Measurements from ENCODE around the gene GRM7.

GRM7 gene

GRCh38 chr3:7749931-7750695 is 889.2 kb downstream of the GRM7 start:
- WGBS (ENCODE audit: extremely low coverage, insufficient coverage, insufficient read length), result no CpG with 5 or more reads among the region's 4 CpGs

GRCh38 chr3:7752005-7752404 is 891.1 kb downstream of the GRM7 start:
- Histone ChIP-seq H3K9me3 (ENCODE audit: insufficient read depth, low read depth, low read length) (no peaks in the 10 kb centered on the region), H3K79me1 (ENCODE audit: low read length) (no peaks in the 10 kb centered on the region), H4K8ac (ENCODE audit: low read depth, low read length) (no peak overlapping the region), H2AK5ac (ENCODE audit: low read length) (no peak overlapping the region), H3K4me2 (ENCODE audit: low read length) (no peak overlapping the region), H2BK5ac (ENCODE audit: low read depth, low read length, poor library complexity) (no peak overlapping the region), H3K4ac (ENCODE audit: low read depth, low read length) (no peak overlapping the region), H2BK12ac (ENCODE audit: low read length) (no peak overlapping the region), H3K23ac (ENCODE audit: low read length) (no peak overlapping the region), H3K14ac (ENCODE audit: low read length) (no peak overlapping the region), H3K4me1 (ENCODE audit: control insufficient read depth in 1 of 2, insufficient read depth in 2 of 2, low read length in 2 of 2) (no peaks in the 10 kb centered on the region), H3K27me3 (ENCODE audit: insufficient read depth, low read length) (no peaks in the 10 kb centered on the region), H3K36me3 (ENCODE audit: control insufficient read depth in 1 of 2, insufficient read depth in 2 of 2, low read length in 2 of 2) (no peaks in the 10 kb centered on the region), H3K18ac (ENCODE audit: low read length) (no peak overlapping the region), H3K27ac (ENCODE audit: low read depth, low read length) (no peak overlapping the region), H3K9ac (ENCODE audit: low read length) (no peak overlapping the region), H3K79me2 (ENCODE audit: control insufficient read depth, insufficient read depth, low read length, poor library complexity) (no peaks in the 10 kb centered on the region), H4K91ac (ENCODE audit: low read depth, low read length) (no peak overlapping the region), H3K4me3 (ENCODE audit: low read depth, low read length) (no peak overlapping the region), H2AFZ (ENCODE audit: insufficient read depth, low read length, poor library complexity) (no peak overlapping the region), H2BK120ac (ENCODE audit: insufficient read depth, low read length, poor library complexity) (no peak overlapping the region), H4K12ac (ENCODE audit: low read depth, low read length) (no peak overlapping the region)
- DNase-seq, result no peak
- no CpG with 5 or more reads among the region's 1 CpG for WGBS (ENCODE audit: extremely low coverage, insufficient coverage, insufficient read length)

More at GRCh38 chr3:7749931-7750695, 889.2 kb downstream of the GRM7 start:
- no peak overlapping the region for H3K23ac ChIP-seq (ENCODE audit: low read length)
- H3K9ac ChIP-seq (ENCODE audit: low read length), result no peak overlapping the region
- H4K91ac ChIP-seq (ENCODE audit: low read depth, low read length), result no peak overlapping the region
- H2AK5ac ChIP-seq (ENCODE audit: low read length), result no peak overlapping the region
- no peaks in the 10 kb centered on the region for H3K4me1 ChIP-seq (ENCODE audit: control insufficient read depth in 1 of 2, insufficient read depth in 2 of 2, low read length in 2 of 2)
- H3K4ac ChIP-seq (ENCODE audit: low read depth, low read length), result no peak overlapping the region
- H3K18ac ChIP-seq (ENCODE audit: low read length), result no peak overlapping the region
- no peak overlapping the region for H4K8ac ChIP-seq (ENCODE audit: low read depth, low read length)
- H3K79me2 ChIP-seq (ENCODE audit: control insufficient read depth, insufficient read depth, low read length, poor library complexity), result no peaks in the 10 kb centered on the region
- no peak overlapping the region for H2BK120ac ChIP-seq (ENCODE audit: insufficient read depth, low read length, poor library complexity)
- no peak overlapping the region for H3K4me2 ChIP-seq (ENCODE audit: low read length)
- H4K12ac ChIP-seq (ENCODE audit: low read depth, low read length), result no peak overlapping the region
- H3K4me3 ChIP-seq (ENCODE audit: low read depth, low read length), result no peak overlapping the region
- no peak overlapping the region for H2BK5ac ChIP-seq (ENCODE audit: low read depth, low read length, poor library complexity)
- H3K14ac ChIP-seq (ENCODE audit: low read length), result no peak overlapping the region
- H3K9me3 ChIP-seq (ENCODE audit: insufficient read depth, low read depth, low read length), result no peaks in the 10 kb centered on the region
- H3K36me3 ChIP-seq (ENCODE audit: control insufficient read depth in 1 of 2, insufficient read depth in 2 of 2, low read length in 2 of 2), result no peaks in the 10 kb centered on the region
- H2BK12ac ChIP-seq (ENCODE audit: low read length), result no peak overlapping the region
- no peak overlapping the region for H3K27ac ChIP-seq (ENCODE audit: low read depth, low read length)
- no peak overlapping the region for H2AFZ ChIP-seq (ENCODE audit: insufficient read depth, low read length, poor library complexity)
- no peaks in the 10 kb centered on the region for H3K27me3 ChIP-seq (ENCODE audit: insufficient read depth, low read length)
- H3K79me1 ChIP-seq (ENCODE audit: low read length), result no peaks in the 10 kb centered on the region
- no peak for DNase-seq

DNA sequence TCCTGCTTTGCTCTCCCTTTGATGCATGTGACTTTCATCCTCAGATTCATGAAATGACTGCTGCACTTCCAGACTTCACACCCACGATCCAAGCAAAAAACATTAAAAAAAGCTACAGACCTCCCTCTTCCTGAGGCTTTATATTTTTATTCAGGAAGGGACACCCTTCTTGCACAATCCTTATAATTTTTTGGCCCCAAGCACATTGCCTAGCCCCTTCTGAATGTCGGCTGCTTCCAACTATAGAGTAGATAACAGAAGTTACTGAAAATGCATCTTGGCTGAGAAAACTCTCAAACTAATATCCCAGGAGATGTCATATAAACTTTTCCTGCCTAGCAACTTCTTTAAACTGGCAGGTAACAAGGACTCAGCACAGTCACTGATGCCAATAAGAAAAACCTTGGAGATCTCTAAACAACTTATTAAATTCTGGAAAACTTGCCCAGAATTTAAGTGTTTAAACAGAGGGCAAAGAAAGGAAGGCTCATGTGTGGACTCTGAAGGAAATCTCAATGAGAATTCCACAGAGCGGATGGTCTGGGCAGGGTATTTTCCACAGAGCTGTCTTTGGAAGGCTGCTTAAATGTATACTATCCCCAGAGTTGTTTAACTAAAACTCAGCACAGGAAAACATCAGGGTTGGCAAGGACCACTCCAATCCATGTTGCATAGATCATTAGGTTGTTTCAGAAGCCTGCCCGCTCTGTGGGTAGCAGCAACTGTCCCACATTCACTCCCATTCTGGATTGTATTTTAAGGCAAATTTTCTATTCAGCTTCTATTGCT is 893.9 kb downstream of the GRM7 start:
- DNase-seq, result no peak
- no CpG with 5 or more reads among the region's 4 CpGs for WGBS (ENCODE audit: extremely low coverage, insufficient coverage, insufficient read length)

DNA sequence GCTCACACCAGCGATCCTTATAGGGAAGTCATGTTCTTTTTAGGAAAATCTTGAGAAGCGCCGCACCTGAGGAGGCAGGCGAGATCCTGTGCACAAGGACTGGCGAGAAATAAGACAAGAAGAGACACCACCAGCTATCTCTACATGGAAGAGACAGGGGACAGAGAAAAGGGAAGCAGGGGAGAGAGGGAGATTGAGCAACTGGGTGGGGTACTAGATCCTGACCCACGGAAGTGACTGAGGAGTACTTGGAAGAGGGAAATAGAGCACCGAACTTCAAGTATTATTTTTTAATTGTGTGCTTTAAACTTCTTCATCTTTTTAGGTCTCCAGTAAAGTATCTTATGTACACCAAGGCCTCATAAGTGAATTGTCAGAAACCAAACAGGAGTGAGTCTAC is 898.7 kb downstream of the GRM7 start:
- H3K14ac ChIP-seq (ENCODE audit: low read length), result no peak overlapping the region
- H3K4me3 ChIP-seq (ENCODE audit: low read depth, low read length), result peak overlapping the region; percentile 36
- no peaks in the 10 kb centered on the region for H3K27me3 ChIP-seq (ENCODE audit: insufficient read depth, low read length)
- no peak overlapping the region for H3K4ac ChIP-seq (ENCODE audit: low read depth, low read length)
- H2AFZ ChIP-seq (ENCODE audit: insufficient read depth, low read length, poor library complexity), result no peak overlapping the region
- H4K8ac ChIP-seq (ENCODE audit: low read depth, low read length), result no peak overlapping the region
- no peak overlapping the region for H3K4me2 ChIP-seq (ENCODE audit: low read length)
- H2BK5ac ChIP-seq (ENCODE audit: low read depth, low read length, poor library complexity), result no peak overlapping the region
- H4K91ac ChIP-seq (ENCODE audit: low read depth, low read length), result no peak overlapping the region
- no peaks in the 10 kb centered on the region for H3K36me3 ChIP-seq (ENCODE audit: control insufficient read depth in 1 of 2, insufficient read depth in 2 of 2, low read length in 2 of 2)
- H4K12ac ChIP-seq (ENCODE audit: low read depth, low read length), result no peak overlapping the region
- no peak overlapping the region for H3K9ac ChIP-seq (ENCODE audit: low read length)
- DNase-seq, result no peak
- H2AK5ac ChIP-seq (ENCODE audit: low read length), result no peak overlapping the region
- no peak overlapping the region for H2BK120ac ChIP-seq (ENCODE audit: insufficient read depth, low read length, poor library complexity)
- H3K79me2 ChIP-seq (ENCODE audit: control insufficient read depth, insufficient read depth, low read length, poor library complexity), result no peaks in the 10 kb centered on the region
- WGBS (ENCODE audit: extremely low coverage, insufficient coverage, insufficient read length), result no CpG with 5 or more reads among the region's 7 CpGs
- H2BK12ac ChIP-seq (ENCODE audit: low read length), result no peak overlapping the region
- H3K79me1 ChIP-seq (ENCODE audit: low read length), result no peaks in the 10 kb centered on the region
- no peaks in the 10 kb centered on the region for H3K9me3 ChIP-seq (ENCODE audit: insufficient read depth, low read depth, low read length)
- H3K27ac ChIP-seq (ENCODE audit: low read depth, low read length), result no peak overlapping the region
- no peaks in the 10 kb centered on the region for H3K4me1 ChIP-seq (ENCODE audit: control insufficient read depth in 1 of 2, insufficient read depth in 2 of 2, low read length in 2 of 2)
- no peak overlapping the region for H3K18ac ChIP-seq (ENCODE audit: low read length)
- H3K23ac ChIP-seq (ENCODE audit: low read length), result no peak overlapping the region

More for the DNA sequence above, 893.9 kb downstream of the GRM7 start:
- Histone ChIP-seq H3K79me2 (ENCODE audit: control insufficient read depth, insufficient read depth, low read length, poor library complexity) (no peaks in the 10 kb centered on the region), H2AK5ac (ENCODE audit: low read length) (no peak overlapping the region), H4K91ac (ENCODE audit: low read depth, low read length) (no peak overlapping the region), H3K36me3 (ENCODE audit: control insufficient read depth in 1 of 2, insufficient read depth in 2 of 2, low read length in 2 of 2) (no peaks in the 10 kb centered on the region), H3K9ac (ENCODE audit: low read length) (no peak overlapping the region), H3K23ac (ENCODE audit: low read length) (no peak overlapping the region), H3K4me1 (ENCODE audit: control insufficient read depth in 1 of 2, insufficient read depth in 2 of 2, low read length in 2 of 2) (no peaks in the 10 kb centered on the region), H4K8ac (ENCODE audit: low read depth, low read length) (no peak overlapping the region), H2BK5ac (ENCODE audit: low read depth, low read length, poor library complexity) (no peak overlapping the region), H3K9me3 (ENCODE audit: insufficient read depth, low read depth, low read length) (no peaks in the 10 kb centered on the region), H2BK120ac (ENCODE audit: insufficient read depth, low read length, poor library complexity) (no peak overlapping the region), H3K14ac (ENCODE audit: low read length) (no peak overlapping the region), H3K4ac (ENCODE audit: low read depth, low read length) (no peak overlapping the region), H3K27me3 (ENCODE audit: insufficient read depth, low read length) (no peaks in the 10 kb centered on the region), H3K79me1 (ENCODE audit: low read length) (no peaks in the 10 kb centered on the region), H2AFZ (ENCODE audit: insufficient read depth, low read length, poor library complexity) (no peak overlapping the region), H3K18ac (ENCODE audit: low read length) (no peak overlapping the region), H2BK12ac (ENCODE audit: low read length) (no peak overlapping the region), H4K12ac (ENCODE audit: low read depth, low read length) (no peak overlapping the region), H3K4me3 (ENCODE audit: low read depth, low read length) (no peak overlapping the region), H3K4me2 (ENCODE audit: low read length) (no peak overlapping the region), H3K27ac (ENCODE audit: low read depth, low read length) (no peak overlapping the region)
